ENCODE measurements around the gene TGFBR3. TPM values are rescaled to one million over a fixed set of nuclear protein-coding genes. Genes with fewer than 3 reads are reported as not detected.

Gene TGFBR3
- total RNA-seq, 2 experiments from 2014 or later, result 31.5 to 36.6 TPM

DNA sequence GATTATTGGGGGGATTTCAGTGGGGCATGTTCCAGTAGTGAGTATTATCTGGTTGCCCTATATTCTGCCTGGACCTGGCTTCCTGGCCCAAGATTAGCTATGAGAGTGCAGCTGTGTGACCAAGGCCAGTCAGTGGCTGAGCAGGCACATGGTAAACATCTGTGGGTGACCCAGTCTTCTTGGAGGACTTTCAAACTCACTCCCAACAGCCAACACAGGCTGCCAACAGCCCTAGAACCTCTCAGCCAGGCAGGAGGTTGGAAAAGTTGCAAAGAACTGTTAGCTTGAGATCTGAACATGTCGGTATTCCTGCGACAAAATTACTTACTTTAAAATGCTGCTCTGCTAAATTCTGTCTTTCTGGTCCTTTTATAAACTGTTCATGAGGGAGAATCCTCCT, 192.4 kb downstream of the TGFBR3 start:
- Histone ChIP-seq H3K4me3 (ENCODE audit: low read length) (no peak overlapping the region), H3K27me3 (ENCODE audit: control insufficient read depth in 1 of 2, insufficient read depth in 2 of 2, low read length in 2 of 2) (no peaks in the 10 kb centered on the region), H3K36me3 (ENCODE audit: insufficient read depth, low read length) (peaks cover 18% of the 10 kb centered on the region), H3K4me1 (ENCODE audit: insufficient read depth, low read length) (peaks cover 8% of the 10 kb centered on the region), H3K27ac (ENCODE audit: low read depth in 1 of 2, low read length in 2 of 2) (no peak overlapping the region), H3K9me3 (ENCODE audit: control insufficient read depth in 1 of 2, insufficient read depth in 1 of 2, low read length in 2 of 2) (no peaks in the 10 kb centered on the region)
- ChIA-PET CTCF (no interaction called here), POLR2A (interaction anchor here (0.5 kb wide), 1 partner anchor 80 kb away, joined by 3 read pairs; no protein-coding TSS in a partner anchor)
- H3K4me1 Mint-ChIP-seq (ENCODE audit: low read depth), result peaks cover 19% of the 10 kb centered on the region
- no peaks in the 10 kb centered on the region for H3K27me3 Mint-ChIP-seq
- H3K9me3 Mint-ChIP-seq, result no peaks in the 10 kb centered on the region
- TF ChIP-seq, protein P1, sequence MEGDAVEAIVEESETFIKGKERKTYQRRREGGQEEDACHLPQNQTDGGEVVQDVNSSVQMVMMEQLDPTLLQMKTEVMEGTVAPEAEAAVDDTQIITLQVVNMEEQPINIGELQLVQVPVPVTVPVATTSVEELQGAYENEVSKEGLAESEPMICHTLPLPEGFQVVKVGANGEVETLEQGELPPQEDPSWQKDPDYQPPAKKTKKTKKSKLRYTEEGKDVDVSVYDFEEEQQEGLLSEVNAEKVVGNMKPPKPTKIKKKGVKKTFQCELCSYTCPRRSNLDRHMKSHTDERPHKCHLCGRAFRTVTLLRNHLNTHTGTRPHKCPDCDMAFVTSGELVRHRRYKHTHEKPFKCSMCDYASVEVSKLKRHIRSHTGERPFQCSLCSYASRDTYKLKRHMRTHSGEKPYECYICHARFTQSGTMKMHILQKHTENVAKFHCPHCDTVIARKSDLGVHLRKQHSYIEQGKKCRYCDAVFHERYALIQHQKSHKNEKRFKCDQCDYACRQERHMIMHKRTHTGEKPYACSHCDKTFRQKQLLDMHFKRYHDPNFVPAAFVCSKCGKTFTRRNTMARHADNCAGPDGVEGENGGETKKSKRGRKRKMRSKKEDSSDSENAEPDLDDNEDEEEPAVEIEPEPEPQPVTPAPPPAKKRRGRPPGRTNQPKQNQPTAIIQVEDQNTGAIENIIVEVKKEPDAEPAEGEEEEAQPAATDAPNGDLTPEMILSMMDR (IDR thresholded peaks at IDR 0.05), result no peak
- intact Hi-C loops (cut with DNase I, micrococcal nuclease), result loop anchor here in 1 of 2 experiments (10.0 kb wide), 1 partner anchor 191 kb away; the partner anchor contains the start of gene TGFBR3
- H3K27ac Mint-ChIP-seq, result no peak overlapping the region
- peaks cover 26% of the 10 kb centered on the region for H3K36me3 Mint-ChIP-seq (ENCODE audit: low read depth)
- DNase-seq (no peak), ATAC-seq (ENCODE audit: poor library complexity) (no peak)
- no peak overlapping the region for H3K4me3 Mint-ChIP-seq

- intact Hi-C loops (cut with DNase I, micrococcal nuclease), result loop anchor here (2.0 to 10.0 kb wide), 2 partner anchors 67 to 193 kb away; partner anchors contain the start of gene TGFBR3 (in 1 of the 2)
- TF ChIP-seq, protein P1 (IDR thresholded peaks at IDR 0.05), result no peak
- H3K4me3 ChIP-seq (ENCODE audit: low read length), result no peak overlapping the region
- H3K27ac ChIP-seq (ENCODE audit: low read depth in 1 of 2, low read length in 2 of 2), result no peak overlapping the region
- ChIA-PET POLR2A (no interaction called here), CTCF (no interaction called here)
- no peaks in the 10 kb centered on the region for H3K9me3 Mint-ChIP-seq
- ATAC-seq (ENCODE audit: poor library complexity) (no peak), DNase-seq (no peak)
- H3K4me3 Mint-ChIP-seq, result no peak overlapping the region
- H3K36me3 ChIP-seq (ENCODE audit: insufficient read depth, low read length), result peaks cover 18% of the 10 kb centered on the region
- no peak overlapping the region for H3K27ac Mint-ChIP-seq
- peaks cover 32% of the 10 kb centered on the region for H3K36me3 Mint-ChIP-seq (ENCODE audit: low read depth)
- H3K4me1 Mint-ChIP-seq (ENCODE audit: low read depth), result peaks cover 6% of the 10 kb centered on the region
- H3K27me3 ChIP-seq (ENCODE audit: control insufficient read depth in 1 of 2, insufficient read depth in 2 of 2, low read length in 2 of 2), result no peaks in the 10 kb centered on the region
- no peaks in the 10 kb centered on the region for H3K27me3 Mint-ChIP-seq
- no peaks in the 10 kb centered on the region for H3K4me1 ChIP-seq (ENCODE audit: insufficient read depth, low read length)
- H3K9me3 ChIP-seq (ENCODE audit: control insufficient read depth in 1 of 2, insufficient read depth in 1 of 2, low read length in 2 of 2), result no peaks in the 10 kb centered on the region
Observed at GRCh38 chr1:91691525-91691924, 194.4 kb downstream of the TGFBR3 start.

DNA sequence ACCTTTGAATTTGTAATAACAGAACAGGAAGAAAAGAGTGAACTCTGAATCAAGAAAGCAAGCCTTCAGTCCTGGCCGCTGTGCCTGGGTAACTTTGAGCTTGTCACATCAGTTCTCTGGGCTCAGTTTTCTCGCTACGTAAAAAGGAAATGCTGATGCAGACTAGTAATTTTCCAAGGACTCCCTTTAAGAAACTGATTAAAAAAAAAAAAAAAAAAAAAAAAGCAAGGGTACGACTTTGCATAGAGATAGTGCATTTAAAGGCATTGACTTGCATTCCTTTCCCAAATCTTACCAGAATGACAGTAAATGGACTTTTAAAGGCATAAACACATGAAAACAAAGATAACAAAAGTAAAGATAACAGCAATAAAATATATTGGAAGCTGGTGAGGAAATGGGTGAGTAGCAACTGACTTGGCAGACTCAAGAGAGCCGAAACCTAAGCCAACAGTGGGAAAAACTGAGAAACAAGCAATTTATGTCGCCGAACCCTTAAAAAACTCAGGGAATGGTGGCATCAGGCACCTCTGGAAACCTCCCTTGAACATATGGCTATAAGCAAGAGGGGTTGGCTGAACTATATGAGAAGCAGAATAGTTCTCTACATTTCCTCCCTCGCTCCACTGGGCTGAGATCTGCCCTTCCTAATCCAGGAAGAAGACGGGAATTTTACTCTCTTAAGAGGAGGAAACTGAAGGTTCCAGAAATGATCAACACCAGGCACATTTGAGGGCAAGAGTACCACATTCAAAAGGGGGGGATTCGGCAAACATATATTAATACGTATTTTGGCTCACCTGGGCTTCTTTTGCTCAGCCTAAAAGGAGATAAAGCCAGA, 196.1 kb downstream of the TGFBR3 start:
- Histone ChIP-seq H3K27ac (ENCODE audit: low read depth in 1 of 2, low read length in 2 of 2) (no peak overlapping the region), H3K27me3 (ENCODE audit: control insufficient read depth in 1 of 2, insufficient read depth in 2 of 2, low read length in 2 of 2) (no peaks in the 10 kb centered on the region), H3K9me3 (ENCODE audit: control insufficient read depth in 1 of 2, insufficient read depth in 1 of 2, low read length in 2 of 2) (no peaks in the 10 kb centered on the region), H3K4me1 (ENCODE audit: insufficient read depth, low read length) (peaks cover 7% of the 10 kb centered on the region), H3K4me3 (ENCODE audit: low read length) (no peak overlapping the region), H3K36me3 (ENCODE audit: insufficient read depth, low read length) (peaks cover 11% of the 10 kb centered on the region)
- Mint-ChIP-seq H3K4me1 (ENCODE audit: low read depth) (peaks cover 15% of the 10 kb centered on the region), H3K27ac (no peak overlapping the region), H3K27me3 (no peaks in the 10 kb centered on the region), H3K9me3 (no peaks in the 10 kb centered on the region), H3K36me3 (ENCODE audit: low read depth) (peaks cover 27% of the 10 kb centered on the region), H3K4me3 (no peak overlapping the region)
- ChIA-PET CTCF (no interaction called here), POLR2A (no interaction called here)
- no peak for ATAC-seq (ENCODE audit: poor library complexity)
- TF ChIP-seq, protein P1 (IDR thresholded peaks at IDR 0.05), result no peak
- no peak for DNase-seq
- intact Hi-C loops (cut with DNase I, micrococcal nuclease), result loop anchor here (2.0 to 10.0 kb wide), 2 partner anchors 65 to 195 kb away; partner anchors contain the start of gene TGFBR3 (in 1 of the 2)
